Ectodermal cell (in vitro differentiated cells): Measurements from ENCODE around the gene FCGR2B.
"Not testable (repeated sequence)": the region's sequence is repeated elsewhere in the genome, so short reads cannot be mapped to it uniquely, and the experiment has no call there.

Experiments
- H3K27ac ChIP-seq: 2 replicates; pipeline ENCODE4 v1.7.0; 2013; ENCODE audit warnings: mild to moderate bottlenecking, low read depth, low read length; ENCODE audit not compliant: insufficient read depth, poor library complexity, severe bottlenecking
- H3K27me3 ChIP-seq: 2 replicates; pipeline ENCODE4 v1.7.0; 2013; ENCODE audit warnings: mild to moderate bottlenecking, low read length; ENCODE audit not compliant: insufficient read depth, control insufficient read depth, poor library complexity, severe bottlenecking
- H3K36me3 ChIP-seq: one replicate; pipeline ENCODE4 v1.7.0; 2013; ENCODE audit warnings: low read length; ENCODE audit not compliant: control insufficient read depth, insufficient read depth
- H3K4me1 ChIP-seq: one replicate; pipeline ENCODE4 v1.7.0; 2013; ENCODE audit warnings: low read length; ENCODE audit not compliant: control insufficient read depth, insufficient read depth
- H3K4me3 ChIP-seq: 2 replicates; pipeline ENCODE4 v1.7.0; 2013; ENCODE audit warnings: low read depth, low read length, control low read depth; ENCODE audit not compliant: insufficient read depth
- H3K9me3 ChIP-seq: 2 replicates; pipeline ENCODE4 v1.7.0; 2013; ENCODE audit warnings: mild to moderate bottlenecking, low read length, moderate library complexity; ENCODE audit not compliant: control insufficient read depth
- WGBS, 2 experiments: methylation state at CpG; one replicate each; pipeline ENCODE4 v1.1.7; 2013; ENCODE audit warnings: missing lambda C conversion rate in 2 of 2; 5-methylcytosine and 5-hydroxymethylcytosine counted together

FCGR2B gene

GRCh38 chr1:161674908-161675307 is 12.0 kb downstream of the FCGR2B start:
- not testable (repeated sequence) for H3K9me3 ChIP-seq, H3K36me3 ChIP-seq, H3K27me3 ChIP-seq, H3K4me1 ChIP-seq, H3K27ac ChIP-seq, H3K4me3 ChIP-seq
- 80 to 91% methylated on average over 2 to 3 of the region's 3 CpGs for WGBS, 2 experiments

GRCh38 chr1:161676441-161676840 is 13.5 kb downstream of the FCGR2B start:
- Histone ChIP-seq H3K27ac (no peak overlapping the region), H3K9me3 (no peaks in the 10 kb centered on the region), H3K36me3 (no peaks in the 10 kb centered on the region), H3K4me1 (no peaks in the 10 kb centered on the region), H3K27me3 (no peaks in the 10 kb centered on the region), H3K4me3 (no peak overlapping the region)
- 93 to 95% methylated on average over 2 of the region's 2 CpGs for WGBS, 2 experiments

- Histone ChIP-seq H3K4me3 (no peak overlapping the region), H3K27ac (no peak overlapping the region), H3K9me3 (no peaks in the 10 kb centered on the region), H3K4me1 (no peaks in the 10 kb centered on the region), H3K27me3 (no peaks in the 10 kb centered on the region), H3K36me3 (no peaks in the 10 kb centered on the region)
- 88 to 90% methylated on average over 5 of the region's 5 CpGs for WGBS, 2 experiments
These were observed 14.2 kb downstream of the FCGR2B start for GRCh38 chr1:161676958-161677689.

GRCh38 chr1:161678500-161678899 is 15.6 kb downstream of the FCGR2B start:
- Histone ChIP-seq H3K36me3 (no peaks in the 10 kb centered on the region), H3K27me3 (no peaks in the 10 kb centered on the region), H3K4me3 (no peak overlapping the region), H3K9me3 (no peaks in the 10 kb centered on the region), H3K27ac (no peak overlapping the region), H3K4me1 (no peaks in the 10 kb centered on the region)
- 91 to 98% methylated on average over 1 to 3 of the region's 3 CpGs for WGBS, 2 experiments

- H3K27ac ChIP-seq = no peak overlapping the region
- H3K4me3 ChIP-seq = no peak overlapping the region
- 93 to 97% methylated on average over 2 to 3 of the region's 3 CpGs for WGBS, 2 experiments
- H3K4me1 ChIP-seq = no peaks in the 10 kb centered on the region
- no peaks in the 10 kb centered on the region for H3K27me3 ChIP-seq
- H3K9me3 ChIP-seq = no peaks in the 10 kb centered on the region
- no peaks in the 10 kb centered on the region for H3K36me3 ChIP-seq
These were observed 18.9 kb downstream of the FCGR2B start for GRCh38 chr1:161681879-161682278.

GRCh38 chr1:161688946-161689345 is 26.0 kb downstream of the FCGR2B start:
- H3K27me3 ChIP-seq = no peaks in the 10 kb centered on the region
- no peaks in the 10 kb centered on the region for H3K4me1 ChIP-seq
- no peak overlapping the region for H3K4me3 ChIP-seq
- WGBS, 2 experiments = 86 to 88% methylated on average over 2 to 3 of the region's 3 CpGs
- H3K27ac ChIP-seq = no peak overlapping the region
- no peaks in the 10 kb centered on the region for H3K9me3 ChIP-seq
- H3K36me3 ChIP-seq = no peaks in the 10 kb centered on the region

GRCh38 chr1:161691846-161692245 is 28.9 kb downstream of the FCGR2B start:
- Histone ChIP-seq H3K4me3 (no peak overlapping the region), H3K36me3 (no peaks in the 10 kb centered on the region), H3K27me3 (no peaks in the 10 kb centered on the region), H3K4me1 (no peaks in the 10 kb centered on the region), H3K27ac (no peak overlapping the region), H3K9me3 (no peaks in the 10 kb centered on the region)
- WGBS, 2 experiments = 87 to 89% methylated on average over 3 of the region's 3 CpGs

- H3K4me3 ChIP-seq, H3K4me1 ChIP-seq, H3K9me3 ChIP-seq, H3K27ac ChIP-seq, H3K36me3 ChIP-seq, H3K27me3 ChIP-seq: not testable (repeated sequence)
- 89% methylated on average over 14 of the region's 14 CpGs for WGBS, 2 experiments
These were observed 30.2 kb downstream of the FCGR2B start for GRCh38 chr1:161693020-161693712.

GRCh38 chr1:161698302-161698701 is 35.4 kb downstream of the FCGR2B start:
- WGBS, 2 experiments = 82 to 89% methylated on average over 2 of the region's 2 CpGs
- H3K36me3 ChIP-seq = not testable (repeated sequence)

GRCh38 chr1:161702250-161702649 is 39.3 kb downstream of the FCGR2B start:
- Histone ChIP-seq H3K9me3 (no peaks in the 10 kb centered on the region), H3K27me3 (no peaks in the 10 kb centered on the region), H3K36me3 (no peaks in the 10 kb centered on the region), H3K4me3 (no peak overlapping the region), H3K27ac (no peak overlapping the region), H3K4me1 (no peaks in the 10 kb centered on the region)
- WGBS, 2 experiments = 86 to 88% methylated on average over 8 of the region's 8 CpGs

More at GRCh38 chr1:161698302-161698701, 35.4 kb downstream of the FCGR2B start:
- not testable (repeated sequence) for H3K27ac ChIP-seq, H3K4me1 ChIP-seq, H3K9me3 ChIP-seq, H3K27me3 ChIP-seq, H3K4me3 ChIP-seq
